ENCODE measurements around the gene RAPGEF5.

The RAPGEF5 gene

DNA sequence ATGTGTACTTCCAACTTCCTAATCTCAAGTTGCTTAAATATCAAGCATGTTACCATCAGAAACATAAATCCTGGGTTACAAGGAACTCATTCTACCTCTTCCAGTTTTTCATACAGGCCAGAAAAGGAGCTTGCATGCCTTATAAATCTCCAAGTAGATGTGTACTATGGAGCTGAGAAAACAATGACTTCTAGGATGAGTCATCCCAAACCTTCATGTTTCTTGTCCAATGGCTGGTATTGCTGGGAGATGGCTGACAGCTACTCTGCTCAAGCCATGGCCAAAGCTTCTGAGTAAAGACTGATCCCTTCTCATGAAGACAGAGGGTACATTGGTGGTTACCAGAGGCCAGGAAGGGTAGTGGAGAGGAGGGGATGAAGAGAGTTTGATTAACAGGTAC is 8.6 kb downstream of the RAPGEF5 start:
- DNase-seq, result no peak

DNA sequence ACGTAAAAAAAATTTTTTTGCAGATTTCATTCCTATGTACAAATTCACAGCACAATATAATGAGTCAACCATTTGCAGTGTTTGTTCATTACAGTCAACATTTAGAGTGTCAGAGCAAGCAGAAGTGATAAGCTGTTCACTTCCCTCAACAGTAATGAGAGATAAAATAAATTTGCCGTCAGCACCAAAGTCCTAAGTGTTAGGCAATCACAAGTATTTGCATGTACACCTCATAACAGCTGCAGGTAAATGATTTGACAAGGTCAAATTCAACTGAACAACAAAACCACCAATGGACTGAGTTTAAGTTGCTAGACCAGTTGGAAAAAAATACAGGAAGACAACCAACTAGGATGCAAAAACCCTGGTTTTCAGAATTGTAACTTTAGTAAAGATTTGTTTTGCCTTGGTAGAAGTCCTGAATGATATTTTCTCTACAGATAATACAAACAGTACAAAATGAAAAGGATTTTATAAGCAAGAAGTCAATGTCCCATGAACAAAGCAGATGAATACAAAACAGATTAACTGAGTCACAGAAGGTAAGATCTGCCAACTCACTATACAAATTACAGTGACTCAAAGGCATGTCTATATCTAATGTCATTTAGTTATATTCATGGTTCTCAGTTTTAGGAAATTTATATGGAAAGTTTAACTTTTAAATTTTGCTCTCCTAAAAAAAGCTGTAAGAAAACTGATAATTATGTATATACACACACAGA is 10.4 kb downstream of the RAPGEF5 start:
- DNase-seq, result no peak

DNA sequence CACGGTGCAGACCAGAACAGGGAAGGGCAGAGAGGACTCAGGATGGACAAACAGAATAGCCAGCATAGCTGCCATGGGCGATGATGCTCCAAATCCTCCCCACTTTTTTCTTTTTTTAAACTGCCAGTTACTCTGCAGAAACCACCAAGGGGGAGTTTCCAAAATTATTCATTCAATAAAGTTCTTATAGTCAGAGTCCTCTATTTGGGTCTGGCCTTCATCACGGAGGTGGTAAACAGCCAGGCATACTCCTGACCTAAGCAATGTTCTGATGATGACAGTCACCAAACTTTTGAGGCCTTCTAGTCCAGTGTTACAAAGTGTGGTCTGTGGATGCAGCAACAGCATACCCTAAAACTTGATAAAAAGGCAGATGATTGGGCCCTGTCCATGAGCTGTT is 12.3 kb downstream of the RAPGEF5 start:
- DNase-seq, result no peak

DNA sequence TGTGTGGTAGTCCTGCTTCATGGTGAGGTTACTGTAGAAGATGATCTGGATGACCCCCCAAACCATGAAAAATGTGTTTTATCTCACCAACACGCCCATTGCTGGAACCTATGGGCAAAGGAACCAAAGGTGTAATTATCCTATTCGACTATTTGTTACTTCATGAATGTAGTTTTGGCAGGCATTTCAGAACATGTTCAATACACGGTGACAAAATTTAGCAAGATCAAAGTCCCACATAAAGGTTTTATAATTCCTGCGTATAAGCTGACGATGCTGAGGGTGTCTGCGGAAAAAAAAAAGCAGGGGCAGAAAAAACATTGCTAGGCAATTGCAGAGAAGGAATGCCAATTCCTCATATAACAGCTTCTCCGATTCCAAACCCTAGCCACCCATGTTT is 13.3 kb downstream of the RAPGEF5 start:
- DNase-seq, result no peak

DNA sequence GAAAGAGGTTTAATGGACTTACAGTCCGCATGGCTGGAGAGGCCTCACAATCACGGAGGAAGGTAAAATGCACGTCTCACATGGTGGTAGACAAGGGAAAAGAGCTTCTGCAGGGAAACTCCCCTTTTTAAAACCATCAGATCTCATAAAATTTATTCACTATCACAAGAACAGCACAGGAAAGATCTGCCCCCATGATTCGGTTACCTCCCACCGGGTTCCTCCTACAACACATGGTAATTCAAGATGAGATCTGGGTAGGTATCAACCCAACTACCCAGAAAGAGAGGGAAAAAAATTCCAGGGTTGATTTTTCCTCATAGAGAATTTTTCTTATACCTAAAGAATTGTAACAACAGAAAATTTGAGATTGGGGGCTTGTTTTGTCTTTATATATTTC is 13.9 kb downstream of the RAPGEF5 start:
- no peak for DNase-seq

DNA sequence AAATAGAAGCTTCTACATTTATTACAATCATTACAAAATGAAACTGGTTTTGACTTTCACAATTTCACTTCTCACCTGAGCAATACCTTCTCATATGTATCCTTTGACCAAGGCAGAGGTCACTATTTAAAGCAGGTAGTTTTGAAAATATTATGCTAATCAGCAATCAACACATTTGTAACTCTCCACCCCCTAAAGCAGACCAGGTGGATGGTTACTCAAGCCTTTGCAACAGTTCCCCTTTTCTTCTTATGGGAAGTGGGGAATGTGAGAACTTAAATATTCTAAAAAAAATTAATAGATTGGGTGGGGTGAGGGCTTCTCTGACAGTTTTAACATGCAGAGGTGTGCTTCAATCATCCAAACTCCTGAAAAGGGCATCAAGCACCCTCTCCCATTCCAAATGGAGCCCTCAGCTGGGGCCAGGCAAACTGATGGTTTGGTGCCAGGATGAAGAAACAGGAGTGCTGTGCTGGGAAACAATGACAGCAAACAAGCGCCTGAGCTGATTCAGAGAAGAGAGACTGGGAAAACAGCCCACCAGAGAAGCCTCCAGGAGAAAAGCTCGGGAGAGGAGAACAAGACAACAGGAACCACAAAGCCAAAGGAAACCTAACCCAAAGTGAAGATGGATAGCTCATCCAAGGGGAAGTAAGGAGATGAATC is 17.1 kb downstream of the RAPGEF5 start:
- DNase-seq, result no peak

DNA sequence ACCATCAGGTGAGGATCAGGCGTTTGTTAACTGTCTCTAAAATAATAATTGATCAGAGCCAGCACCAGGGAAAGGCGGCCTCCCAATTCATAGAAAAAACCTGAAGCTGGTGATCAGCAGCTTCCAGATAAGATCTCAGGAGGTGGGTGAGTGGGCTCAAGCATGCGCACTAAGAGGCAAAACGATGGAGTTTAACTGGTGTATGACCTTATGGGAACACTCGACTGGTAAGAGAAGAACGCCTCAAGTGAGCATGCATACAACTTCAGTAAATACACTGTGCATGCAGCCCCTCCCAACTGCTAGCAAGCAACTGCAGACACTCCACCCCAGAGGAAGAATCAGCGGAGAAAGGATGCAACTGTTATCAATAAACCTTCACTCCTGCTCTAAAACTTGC is 18.1 kb downstream of the RAPGEF5 start:
- DNase-seq, result no peak

DNA sequence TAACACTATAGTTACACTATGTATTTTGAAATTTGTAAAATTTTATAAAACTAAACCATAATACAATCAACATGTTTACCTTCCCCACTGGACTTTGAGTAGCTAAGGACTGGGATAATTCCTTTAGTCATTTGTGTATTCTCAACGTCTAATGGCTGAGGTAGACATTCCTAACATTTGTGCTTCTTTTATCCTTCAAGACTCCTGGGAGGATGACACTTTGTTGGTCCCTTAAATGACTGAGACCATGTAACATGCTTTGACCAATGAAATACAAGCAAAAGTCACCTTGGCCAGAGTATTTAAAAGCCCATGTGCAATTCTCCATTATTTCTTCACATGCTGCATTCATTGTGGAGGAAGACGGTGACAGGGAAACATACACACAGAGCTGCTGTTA is 18.5 kb downstream of the RAPGEF5 start:
- DNase-seq, result no peak

DNA sequence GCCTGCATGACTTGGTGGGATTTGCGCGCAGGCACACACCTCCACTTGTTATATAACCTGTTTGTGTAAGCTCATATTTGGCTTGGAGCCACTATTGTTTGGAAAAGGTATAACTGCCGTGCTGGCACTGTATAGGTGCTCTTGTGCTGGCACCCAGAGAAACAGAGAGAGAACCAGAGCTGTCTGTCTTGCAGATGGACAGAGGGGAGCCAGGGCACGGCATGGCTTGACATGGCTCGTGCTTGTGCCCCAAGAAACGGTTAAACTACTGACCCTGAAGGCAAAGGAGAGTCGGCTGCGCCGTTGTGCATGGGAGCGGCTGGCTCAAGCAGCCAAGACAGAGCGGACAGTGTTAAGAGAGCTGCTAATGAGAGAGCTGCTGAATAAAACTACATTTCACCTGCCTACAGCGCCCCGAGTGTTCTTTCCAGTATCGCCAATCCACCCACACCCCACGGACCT is 23.2 kb downstream of the RAPGEF5 start:
- no peak for DNase-seq

DNA sequence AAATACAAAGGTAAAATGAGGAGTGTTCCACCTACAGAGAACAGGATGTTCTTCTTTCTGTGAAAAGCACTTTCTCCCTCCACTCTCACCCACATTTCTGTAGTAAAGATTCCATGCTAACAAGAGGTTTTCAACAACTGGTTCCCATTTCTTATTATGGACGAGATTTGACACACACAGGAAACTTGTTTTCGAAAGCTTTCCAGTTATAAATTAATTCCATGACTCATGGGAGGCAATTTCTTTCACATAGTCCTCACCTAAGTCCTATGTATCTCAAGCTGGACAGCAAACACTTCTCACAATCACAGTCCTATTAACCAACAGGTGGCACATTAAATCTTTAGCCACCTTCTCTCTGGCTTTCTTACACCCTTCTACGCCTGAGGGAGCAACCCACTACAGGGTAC is 24.5 kb downstream of the RAPGEF5 start:
- DNase-seq, result no peak

DNA sequence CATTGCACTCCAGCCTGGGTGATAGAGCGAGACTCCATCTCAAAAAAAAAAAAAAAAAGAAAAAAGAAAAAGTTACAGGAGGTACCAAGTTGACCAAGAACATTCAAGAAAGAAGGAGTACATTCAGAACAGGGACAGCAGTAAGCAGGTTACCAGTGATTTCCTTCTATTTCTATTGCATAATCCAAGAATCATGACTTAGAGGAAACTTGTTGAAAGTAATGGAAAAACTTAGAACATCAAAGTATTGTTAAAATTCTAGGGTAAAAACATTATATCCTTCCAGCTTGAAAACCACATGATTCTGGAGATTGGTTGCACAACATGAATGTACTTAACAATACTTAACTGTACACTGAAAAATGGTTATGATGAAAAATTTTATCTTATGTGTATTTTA is 25.2 kb downstream of the RAPGEF5 start:
- no peak for DNase-seq

DNA sequence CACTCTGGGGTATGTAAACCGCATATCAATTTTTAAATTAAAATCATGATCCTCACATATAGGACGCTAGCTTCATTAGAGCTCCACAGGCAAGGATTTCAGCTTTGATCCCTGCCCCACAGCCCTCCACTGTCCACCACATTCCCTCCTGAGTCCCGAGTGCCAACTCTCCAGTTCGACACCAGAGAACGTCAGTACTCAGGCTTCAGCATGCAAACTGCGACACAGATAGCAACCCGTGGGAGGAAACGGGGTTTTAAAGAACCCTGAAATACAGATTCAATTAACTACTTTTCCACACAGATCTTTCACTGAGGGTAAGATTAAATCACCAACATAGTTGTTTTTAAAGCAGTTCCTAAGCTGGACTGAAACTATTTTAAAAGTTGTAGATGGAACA is 26.1 kb downstream of the RAPGEF5 start:
- DNase-seq, result no peak

DNA sequence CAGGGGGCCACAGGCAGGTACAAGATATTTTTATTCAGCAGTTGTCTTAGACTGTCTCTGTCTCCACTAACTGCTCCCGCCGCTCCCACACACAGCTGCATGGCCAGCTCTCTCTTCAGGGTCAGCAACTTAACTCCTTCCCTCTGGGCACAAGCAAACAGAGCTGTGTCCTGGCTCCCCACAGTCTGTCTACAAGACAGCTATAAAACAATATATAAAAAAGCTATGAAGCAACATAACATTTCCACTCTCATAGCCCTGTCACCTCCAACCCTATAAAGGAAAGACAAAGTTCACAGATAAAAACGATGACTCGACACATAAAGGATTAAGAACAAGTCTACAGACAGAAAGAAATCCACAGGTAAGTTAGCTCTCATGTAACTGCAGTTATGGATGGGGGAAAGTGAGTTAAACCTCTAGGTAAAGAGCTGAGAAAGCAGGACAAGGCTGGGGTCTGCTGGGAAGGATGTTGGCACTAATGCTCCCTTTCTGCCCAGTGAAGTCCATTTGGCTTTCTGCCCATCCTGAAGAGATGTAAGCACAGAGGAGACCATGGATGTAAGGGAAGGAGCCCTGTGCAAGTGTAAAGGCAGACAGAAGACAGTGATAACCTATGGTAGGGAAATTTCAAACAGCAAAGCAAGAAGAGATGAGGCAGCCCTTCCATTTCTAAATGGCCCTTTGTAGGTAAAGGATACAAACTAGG is 27.0 kb downstream of the RAPGEF5 start:
- no peak for DNase-seq

DNA sequence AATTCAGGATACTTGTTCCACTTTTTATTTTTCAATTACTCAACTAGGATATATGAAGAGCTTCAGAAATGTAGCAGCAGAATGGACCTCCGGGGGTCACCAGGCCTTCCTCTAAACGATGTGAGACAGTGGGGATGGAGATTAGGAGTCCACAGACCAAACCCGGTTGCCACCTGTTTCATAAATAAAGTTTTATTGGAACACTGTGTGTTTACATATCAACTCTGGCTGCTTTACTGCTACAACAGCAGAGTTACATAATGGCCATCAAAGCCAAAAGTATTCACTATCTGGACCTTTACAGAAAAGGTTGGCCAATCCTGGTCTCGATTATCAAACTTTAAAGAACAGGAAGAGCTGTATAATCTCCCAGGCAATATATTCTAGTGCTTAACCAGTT is 30.8 kb downstream of the RAPGEF5 start:
- no peak for DNase-seq

DNA sequence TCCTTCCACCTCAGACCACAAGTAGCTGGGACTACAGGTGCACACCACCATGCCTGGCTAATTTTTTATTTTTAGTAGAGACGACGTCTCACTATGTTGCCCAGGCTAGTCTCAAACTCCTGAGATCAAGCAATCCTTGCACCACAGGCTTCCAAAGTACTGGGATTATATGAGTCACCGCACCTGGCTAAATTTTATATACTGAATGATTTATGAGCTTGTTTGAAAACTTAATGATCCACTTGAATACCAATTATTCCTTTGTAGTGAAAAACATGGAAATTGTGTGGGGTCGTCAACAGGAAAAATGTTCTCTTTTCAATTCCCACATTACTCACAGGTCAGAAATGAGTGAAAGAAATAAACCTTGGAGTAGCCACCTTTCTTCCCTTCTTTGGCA is 31.3 kb downstream of the RAPGEF5 start:
- no peak for DNase-seq

DNA sequence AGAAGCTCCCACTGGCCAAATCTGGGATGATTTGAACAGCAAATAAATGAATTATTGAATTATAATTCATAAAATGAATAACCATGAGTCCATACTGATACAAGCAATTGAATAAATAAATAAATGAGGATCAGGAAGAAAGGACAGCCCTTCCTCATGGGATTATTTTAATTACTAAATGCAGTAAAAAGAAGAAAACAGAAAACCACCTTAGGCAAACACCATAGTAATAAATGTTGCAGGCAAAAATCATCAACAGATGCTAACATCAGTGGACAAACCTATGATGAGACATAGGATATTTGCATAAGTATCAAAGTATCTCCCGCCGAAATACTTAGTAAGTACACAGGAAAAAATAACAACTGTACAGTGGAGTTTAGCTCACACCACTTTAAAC is 33.2 kb downstream of the RAPGEF5 start:
- DNase-seq, result no peak

DNA sequence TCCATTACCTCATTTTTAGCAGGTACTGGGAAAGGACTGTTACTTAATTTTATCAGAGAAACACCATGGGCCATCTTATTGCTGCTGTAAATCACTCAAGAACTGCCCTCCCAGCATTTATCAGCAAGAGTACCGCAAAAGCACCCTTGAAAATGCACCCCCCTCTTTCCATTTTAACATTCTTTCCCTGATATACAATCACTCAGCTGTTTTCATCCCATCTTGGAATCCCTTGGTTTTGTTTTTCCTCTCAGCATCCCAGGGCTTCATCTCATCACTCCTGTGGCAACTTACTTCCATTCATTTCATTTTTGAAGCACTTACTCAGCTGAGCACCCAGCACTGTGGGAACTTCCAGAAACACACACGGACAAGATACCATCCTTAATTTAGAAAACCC is 36.5 kb downstream of the RAPGEF5 start:
- no peak for DNase-seq

DNA sequence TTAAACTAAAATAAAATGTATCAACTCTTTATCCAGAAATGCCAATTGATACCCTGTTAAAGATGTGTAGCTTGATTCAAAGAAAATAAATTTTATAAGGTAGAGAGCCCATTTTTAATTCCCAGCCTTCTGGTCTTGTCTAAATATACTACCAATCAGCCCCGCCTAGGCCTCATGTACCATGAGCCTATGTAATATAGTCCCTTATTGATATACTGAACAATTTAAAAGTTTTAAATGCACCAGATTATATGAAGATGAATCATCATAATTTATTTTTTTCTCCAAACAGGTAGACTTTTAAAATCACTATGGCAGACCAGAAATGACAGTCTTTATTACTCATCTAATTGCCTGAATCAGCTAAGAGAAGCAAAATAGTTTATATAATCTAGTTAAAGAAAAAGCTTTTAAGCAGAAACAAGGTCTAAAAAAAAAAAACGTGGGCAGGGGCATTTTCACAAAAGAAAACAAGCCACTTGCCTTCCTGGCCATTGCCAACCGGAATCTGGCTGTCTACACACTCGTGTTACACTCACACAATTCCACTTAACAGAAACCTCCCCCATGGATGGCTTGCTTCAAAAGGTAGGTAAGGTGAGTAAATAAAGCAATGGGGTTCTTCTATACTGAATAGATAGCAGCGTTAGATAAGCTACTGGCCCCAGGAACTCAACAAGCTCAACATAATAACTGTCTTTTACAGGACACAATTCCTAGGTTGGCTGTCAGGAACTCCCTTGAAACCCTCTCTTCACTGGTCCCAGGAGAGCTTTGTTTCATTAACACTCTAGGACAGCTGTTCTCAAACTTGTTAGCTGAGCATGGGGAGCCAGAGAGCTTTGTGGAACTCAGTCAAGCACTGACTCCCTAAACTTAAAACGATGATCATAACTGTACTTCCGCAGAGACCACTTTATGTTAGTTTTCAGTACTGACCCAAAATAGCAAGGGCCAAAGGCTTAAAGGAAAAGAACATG is 37.2 kb downstream of the RAPGEF5 start:
- DNase-seq, result peak; percentile 40

DNA sequence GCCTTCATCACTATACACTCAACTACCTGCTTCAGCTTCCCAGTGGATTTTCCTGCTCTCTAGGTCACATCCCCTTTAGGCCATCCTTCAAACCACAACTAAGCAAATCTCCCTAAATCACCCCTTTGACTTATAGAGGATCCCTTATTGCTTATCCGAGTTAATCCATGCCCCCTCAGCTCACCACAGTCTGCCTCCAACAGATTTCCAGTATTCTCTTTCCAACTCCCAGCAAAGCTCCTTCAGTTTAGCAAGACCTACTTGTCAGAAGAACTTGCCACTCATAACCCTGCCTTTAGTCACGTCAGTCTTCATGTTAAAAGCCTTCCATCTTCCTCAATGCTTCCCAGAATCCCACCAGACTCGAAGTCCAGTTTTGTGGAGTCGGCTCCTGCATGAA is 38.6 kb downstream of the RAPGEF5 start:
- no peak for DNase-seq

DNA sequence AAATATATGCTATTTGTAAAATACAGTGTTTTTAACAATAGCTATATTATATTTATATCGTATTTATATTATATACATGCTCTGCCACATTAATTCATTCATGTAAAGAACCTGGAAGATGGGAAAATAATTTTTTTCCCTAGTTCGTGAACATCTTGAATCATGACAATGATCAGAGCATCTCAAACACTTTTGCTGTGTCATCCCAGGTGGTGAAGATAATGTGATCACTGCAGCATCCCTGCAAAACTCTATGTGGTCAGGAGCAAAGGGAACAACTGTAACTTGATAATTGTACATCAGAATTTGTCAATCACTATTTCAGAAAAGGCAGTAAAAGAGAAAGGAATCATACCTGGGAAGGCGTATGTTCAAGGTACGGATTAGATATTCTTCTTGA is 39.3 kb downstream of the RAPGEF5 start:
- no peak for DNase-seq

DNA sequence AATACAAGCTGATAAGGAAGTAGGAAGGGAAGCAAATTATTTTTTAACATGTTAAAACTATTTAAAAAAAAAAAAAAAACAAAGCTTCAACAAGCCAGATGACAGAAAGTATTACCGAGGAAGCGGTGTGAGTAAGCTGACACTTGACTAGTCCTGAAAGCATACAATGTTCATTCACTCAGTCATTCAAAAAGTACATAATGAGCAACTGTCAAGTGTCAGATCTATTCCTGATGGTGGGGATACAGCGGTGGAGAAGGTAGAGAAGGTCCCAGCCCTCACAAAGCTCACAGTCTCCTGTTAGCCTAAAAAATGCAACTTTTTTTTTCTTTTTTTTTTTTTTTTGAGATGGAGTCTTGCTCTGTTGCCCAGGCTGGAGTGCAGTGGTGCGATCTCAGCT is 40.0 kb downstream of the RAPGEF5 start:
- no peak for DNase-seq

DNA sequence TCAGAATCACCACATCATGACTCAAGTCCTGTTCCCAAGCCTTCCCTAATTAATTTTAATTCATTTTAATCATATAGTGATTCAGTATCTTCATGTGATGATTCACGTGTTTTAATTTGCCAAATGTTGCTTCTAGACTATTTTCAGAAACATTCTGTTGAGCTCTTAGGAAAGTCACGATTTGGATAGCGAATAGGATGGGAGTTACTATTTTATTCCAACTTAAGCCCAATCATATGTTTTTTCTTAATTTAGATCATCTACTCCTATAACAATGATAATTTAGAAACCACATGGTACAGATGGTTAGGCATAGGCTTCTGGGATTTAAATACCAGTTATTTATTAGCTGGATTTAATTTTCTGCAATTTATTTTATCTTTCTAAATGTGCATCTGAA is 49.1 kb downstream of the RAPGEF5 start:
- DNase-seq, result no peak

DNA sequence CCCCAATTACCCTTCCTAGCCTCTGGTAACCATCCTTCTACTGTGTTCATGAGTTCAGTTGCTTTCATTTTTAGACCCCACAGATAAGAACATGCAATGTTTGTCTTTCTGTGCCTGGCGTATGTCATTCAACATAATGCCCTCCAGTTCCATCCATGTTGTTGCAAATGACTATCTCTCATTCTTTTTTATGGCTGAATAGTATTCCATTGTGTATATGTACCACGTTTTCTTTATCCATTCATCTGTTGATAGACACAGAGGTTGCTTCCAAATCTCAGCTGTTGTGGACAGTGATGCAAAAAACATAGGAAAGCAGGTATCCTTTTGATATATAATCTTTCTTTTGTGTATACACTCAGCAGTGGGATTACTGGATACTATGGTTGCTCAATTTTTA is 51.2 kb downstream of the RAPGEF5 start:
- DNase-seq, result no peak

Data from NCI-H446 treated with DMSO at 0.1 percent for 48 hours (cell line).